H9 (cell line): ENCODE data around the gene CDH13. TPM values are rescaled to one million over a fixed set of nuclear protein-coding genes. Genes with fewer than 3 reads are reported as not detected.

ENCODE experiments used
- DNase-seq: peaks from one replicate; pipeline ENCODE4 v3.0.0-alpha.2; 2017
- H2AFZ ChIP-seq: one replicate; pipeline ENCODE4 v1.6.1; 2013; ENCODE audit warnings: mild to moderate bottlenecking, low read length, control low read depth, moderate library complexity
- H2AK5ac ChIP-seq: 2 replicates; pipeline ENCODE4 v1.6.1; 2013; ENCODE audit warnings: low read length, control low read depth, mixed read lengths; ENCODE audit not compliant: insufficient read length
- H2BK120ac ChIP-seq: one replicate; pipeline ENCODE4 v1.6.1; 2013; ENCODE audit warnings: low read depth, mild to moderate bottlenecking, low read length, control low read depth, inconsistent platforms; ENCODE audit not compliant: poor library complexity, severe bottlenecking
- H2BK12ac ChIP-seq: 2 replicates; pipeline ENCODE4 v1.6.1; 2013; ENCODE audit warnings: low read length, control low read depth, mixed read lengths, low read depth; ENCODE audit not compliant: insufficient read length
- H2BK15ac ChIP-seq: 2 replicates; pipeline ENCODE4 v1.6.1; 2013; ENCODE audit warnings: low read depth, low read length, control low read depth
- H2BK20ac ChIP-seq: one replicate; pipeline ENCODE4 v1.6.1; 2013; ENCODE audit warnings: low read depth, mild to moderate bottlenecking, low read length, control low read depth, inconsistent platforms; ENCODE audit not compliant: poor library complexity, severe bottlenecking
- H2BK5ac ChIP-seq: 2 replicates; pipeline ENCODE4 v1.6.1; 2013; ENCODE audit warnings: low read length, control low read depth, mixed read lengths; ENCODE audit not compliant: insufficient read length
- H3K14ac ChIP-seq: 2 replicates; pipeline ENCODE4 v1.6.1; 2013; ENCODE audit warnings: low read length, control low read depth; ENCODE audit not compliant: insufficient read depth
- H3K18ac ChIP-seq: 2 replicates; pipeline ENCODE4 v1.6.1; 2013; ENCODE audit warnings: low read depth, mild to moderate bottlenecking, mixed read lengths, low read length, control low read depth; ENCODE audit not compliant: insufficient read length
- H3K23ac ChIP-seq: 2 replicates; pipeline ENCODE4 v1.6.1; 2013; ENCODE audit warnings: low read length, control low read depth, mixed read lengths, low read depth; ENCODE audit not compliant: insufficient read length
- H3K23me2 ChIP-seq: 2 replicates; pipeline ENCODE4 v1.6.1; 2013; ENCODE audit warnings: low read depth, mild to moderate bottlenecking, mixed read lengths, low read length, control low read depth; ENCODE audit not compliant: insufficient read length, poor library complexity, severe bottlenecking
- H3K27ac ChIP-seq: 2 replicates; pipeline ENCODE4 v1.5.1; 2013; ENCODE audit warnings: low read length, control low read depth, mixed read lengths, low read depth; ENCODE audit not compliant: insufficient read length
- H3K27me3 ChIP-seq: 2 replicates; pipeline ENCODE4 v1.6.1; 2013; ENCODE audit warnings: low read length, control low read depth, inconsistent platforms; ENCODE audit not compliant: insufficient read depth
- H3K4ac ChIP-seq: 2 replicates; pipeline ENCODE4 v1.6.1; 2013; ENCODE audit warnings: low read depth, mild to moderate bottlenecking, control low read depth, inconsistent platforms, low read length, moderate library complexity
- H3K4me1 ChIP-seq: 2 replicates; pipeline ENCODE4 v1.6.1; 2013; ENCODE audit warnings: low read length, control low read depth, inconsistent platforms; ENCODE audit not compliant: insufficient read depth
- H3K4me2 ChIP-seq: 2 replicates; pipeline ENCODE4 v1.6.1; 2013; ENCODE audit warnings: low read length, control low read depth, mixed read lengths; ENCODE audit not compliant: insufficient read length, insufficient read depth
- H3K56ac ChIP-seq: 2 replicates; pipeline ENCODE4 v1.6.1; 2013; ENCODE audit warnings: low read depth, mild to moderate bottlenecking, mixed read lengths, low read length, control low read depth; ENCODE audit not compliant: insufficient read length
- H3K79me1 ChIP-seq: 2 replicates; pipeline ENCODE4 v1.6.1; 2013; ENCODE audit warnings: low read depth, mild to moderate bottlenecking, moderate library complexity, low read length, control low read depth, inconsistent platforms; ENCODE audit not compliant: insufficient read depth, poor library complexity, severe bottlenecking
- H3K79me2 ChIP-seq: 2 replicates; pipeline ENCODE4 v1.6.1; 2013; ENCODE audit warnings: low read length, control low read depth, inconsistent platforms; ENCODE audit not compliant: insufficient read depth
- H3K9ac ChIP-seq: 2 replicates; pipeline ENCODE4 v1.6.1; 2013; ENCODE audit warnings: low read length, control low read depth, mixed read lengths; ENCODE audit not compliant: insufficient read length; ENCODE audit errors: extremely low read depth
- H3K9me3 ChIP-seq: one replicate; pipeline ENCODE4 v1.6.1; 2013; ENCODE audit warnings: low read depth, low read length, inconsistent platforms; ENCODE audit not compliant: control insufficient read depth
- H3T11ph ChIP-seq: one replicate; pipeline ENCODE4 v1.6.1; 2013; ENCODE audit warnings: mild to moderate bottlenecking, low read length, control low read depth, inconsistent platforms
- H4K20me1 ChIP-seq: one replicate; pipeline ENCODE4 v1.6.1; 2013; ENCODE audit not compliant: control insufficient read depth, insufficient read length, insufficient read depth
- H4K5ac ChIP-seq: 2 replicates; pipeline ENCODE4 v1.6.1; 2013; ENCODE audit warnings: low read depth, mild to moderate bottlenecking, mixed read lengths, low read length, control low read depth; ENCODE audit not compliant: insufficient read length
- H4K8ac ChIP-seq: replicated peaks from 2 replicates; pipeline ENCODE4 v1.6.1; 2013; ENCODE audit warnings: low read length, control low read depth, mixed read lengths, low read depth; ENCODE audit not compliant: insufficient read length
- H4K91ac ChIP-seq: 2 replicates; pipeline ENCODE4 v1.6.1; 2013; ENCODE audit warnings: low read depth, mild to moderate bottlenecking, moderate library complexity, mixed read lengths, low read length, control low read depth; ENCODE audit not compliant: insufficient read length
- H3K27ac Mint-ChIP-seq, 3 experiments: 2 replicates in 2 of 3; 3 replicates in 1 of 3; pipeline ENCODE4 v1.8.0; 2020 to 2021; ENCODE audit warnings: mixed read lengths in 3 of 3, mild to moderate bottlenecking in 1 of 3, moderate library complexity in 1 of 3
- H3K27me3 Mint-ChIP-seq: 2 replicates; pipeline ENCODE4 v1.8.0; 2021; ENCODE audit warnings: low read depth, mild to moderate bottlenecking, moderate library complexity, mixed read lengths
- H3K36me3 Mint-ChIP-seq, 3 experiments: 2 replicates in 2 of 3; 3 replicates in 1 of 3; pipeline ENCODE4 v1.8.0; 2020 to 2021; ENCODE audit warnings: low read depth in 3 of 3, mixed read lengths in 3 of 3; ENCODE audit not compliant: insufficient read depth in 1 of 3
- H3K4me1 Mint-ChIP-seq, 2 experiments: 2 replicates each; pipeline ENCODE4 v1.8.0; 2020; ENCODE audit warnings: mixed read lengths in 2 of 2
- H3K4me3 Mint-ChIP-seq, 2 experiments: 2 replicates in 1 of 2; 3 replicates in 1 of 2; pipeline ENCODE4 v1.8.0; 2020 to 2021; ENCODE audit warnings: mild to moderate bottlenecking in 2 of 2, mixed read lengths in 2 of 2, moderate library complexity in 1 of 2
- H3K9me3 Mint-ChIP-seq, 2 experiments: 2 replicates in 1 of 2; 3 replicates in 1 of 2; pipeline ENCODE4 v1.8.0; 2020; ENCODE audit warnings: mild to moderate bottlenecking in 2 of 2, mixed read lengths in 2 of 2, moderate library complexity in 1 of 2
- CTCF ChIP-seq: fragments of 200-600 bp; sonication (generic); conservative IDR thresholded peaks from 3 replicates; pipeline ENCODE4 v1.8.0; 2021; ENCODE audit warnings: antibody characterized with exemption, mild to moderate bottlenecking
- WGBS: extraction: QIAGEN DNeasy Blood & Tissue Kit; methylation state at CpG from one replicate; pipeline ENCODE4 v1.1.7; 2013; ENCODE audit warnings: missing lambda C conversion rate, low lambda C conversion rate, mixed read lengths; ENCODE audit not compliant: insufficient read length; ENCODE audit errors: extremely low coverage; 5-methylcytosine and 5-hydroxymethylcytosine counted together
- total RNA-seq: library from RNA; stranded (reverse); gene quantifications from 2 replicates; pipeline ENCODE4 v1.2.1, GENCODE V29; 2021

The CDH13 gene
- total RNA-seq, 1 experiment from 2014 or later: 1.5 TPM

GRCh38 chr16:82655072-82655714, 28.4 kb downstream of the CDH13 start:
- H3K9me3 Mint-ChIP-seq: no peaks in the 10 kb centered on the region
- Histone ChIP-seq H3K4me2 (no peak overlapping the region), H3K14ac (no peak overlapping the region), H3K23ac (no peak overlapping the region), H3K79me1 (no peaks in the 10 kb centered on the region), H2BK20ac (no peak overlapping the region), H2BK12ac (no peak overlapping the region), H2BK5ac (no peak overlapping the region), H2BK15ac (no peak overlapping the region), H4K8ac (no peak overlapping the region), H3K27me3 (no peaks in the 10 kb centered on the region), H3K23me2 (no peaks in the 10 kb centered on the region), H3K4ac (no peak overlapping the region), H4K20me1 (no peaks in the 10 kb centered on the region), H3K9me3 (no peaks in the 10 kb centered on the region), H2BK120ac (no peak overlapping the region), H3K4me1 (no peaks in the 10 kb centered on the region), H4K5ac (no peak overlapping the region), H3K27ac (no peak overlapping the region), H3K79me2 (no peaks in the 10 kb centered on the region), H3K9ac (no peak overlapping the region), H3K18ac (no peak overlapping the region), H3K56ac (no peak overlapping the region), H4K91ac (no peak overlapping the region), H2AFZ (no peak overlapping the region), H3T11ph (no peak overlapping the region), H2AK5ac (no peak overlapping the region)
- no peak for TF ChIP-seq CTCF
- H3K27me3 Mint-ChIP-seq: peaks cover 4% of the 10 kb centered on the region; the same call in 1 of the 2 replicates
- DNase-seq: no peak
- no peaks in the 10 kb centered on the region for H3K36me3 Mint-ChIP-seq
- H3K4me3 Mint-ChIP-seq: no peak overlapping the region
- H3K4me1 Mint-ChIP-seq: peaks cover 19 to 31% of the 10 kb centered on the region in 2 experiments
- no peak overlapping the region for H3K27ac Mint-ChIP-seq
- WGBS: no CpG with 5 or more reads among the region's 6 CpGs
